Ovary (tissue), 3 donors: Measurements from ENCODE around the gene TMEM128.

Experiments used
- POLR2A ChIP-seq: fragments of 450-650 bp; IDR thresholded peaks from one replicate; pipeline ENCODE4 v1.6.1; 2017; ENCODE audit warnings: antibody characterized with exemption, mild to moderate bottlenecking, moderate library complexity
- TF ChIP-seq, protein P1 (sequence below), 3 donors: fragments of 450-650 bp in 2 of 3; fragments of 200-600 bp in 1 of 3; IDR thresholded peaks; one replicate each; pipeline versions ENCODE4 v1.5.1 to v1.8.0; 2016 to 2022; ENCODE audit warnings: antibody characterized with exemption in 3 of 3, mild to moderate bottlenecking in 1 of 3
- donor health status: DM: no; HTN: no; CAD: no.

DNA sequence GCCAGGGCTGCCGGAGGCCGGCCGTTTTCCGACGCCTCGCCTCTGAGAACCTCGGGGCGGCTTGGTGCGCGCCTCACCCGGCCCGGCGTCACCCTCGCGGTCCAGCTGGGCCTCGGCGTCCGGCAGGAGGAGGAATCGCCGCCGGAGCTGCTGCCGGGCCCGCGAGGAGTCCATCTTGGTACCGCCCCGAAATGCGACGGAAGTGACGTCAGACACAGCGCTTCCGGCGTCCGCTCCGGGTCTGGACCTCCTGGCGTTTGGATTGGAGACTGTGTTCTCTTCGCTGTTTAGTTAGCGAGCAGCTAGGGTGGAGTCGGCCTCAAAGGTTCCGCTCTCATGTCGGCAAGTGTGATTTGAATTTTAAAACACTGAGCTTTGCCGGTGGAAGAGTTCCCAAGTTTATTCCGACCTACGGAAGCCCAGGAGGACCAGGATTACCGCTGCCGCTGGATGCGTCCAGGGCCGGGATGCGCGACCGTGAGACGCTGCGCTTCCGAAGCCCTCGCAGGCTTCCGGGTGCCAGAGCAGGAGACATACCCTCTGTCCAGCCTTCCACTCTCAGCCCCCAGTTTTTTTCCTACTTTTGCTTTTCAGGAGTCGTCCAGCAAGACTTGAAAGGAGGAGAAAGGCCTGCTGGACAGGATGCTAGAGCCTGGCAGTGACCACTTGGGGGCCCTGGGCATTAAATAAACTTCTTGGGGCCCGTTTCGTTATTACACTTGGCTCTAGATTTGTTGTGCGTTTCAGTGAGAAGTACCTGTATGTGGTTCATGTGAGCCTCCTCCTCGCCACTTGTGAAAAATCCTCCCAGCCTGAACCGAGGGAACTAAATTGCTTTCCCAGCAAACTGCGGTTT, at the start of gene TMEM128:
- peak; percentile 80 for TF ChIP-seq POLR2A
- TF ChIP-seq, protein P1, sequence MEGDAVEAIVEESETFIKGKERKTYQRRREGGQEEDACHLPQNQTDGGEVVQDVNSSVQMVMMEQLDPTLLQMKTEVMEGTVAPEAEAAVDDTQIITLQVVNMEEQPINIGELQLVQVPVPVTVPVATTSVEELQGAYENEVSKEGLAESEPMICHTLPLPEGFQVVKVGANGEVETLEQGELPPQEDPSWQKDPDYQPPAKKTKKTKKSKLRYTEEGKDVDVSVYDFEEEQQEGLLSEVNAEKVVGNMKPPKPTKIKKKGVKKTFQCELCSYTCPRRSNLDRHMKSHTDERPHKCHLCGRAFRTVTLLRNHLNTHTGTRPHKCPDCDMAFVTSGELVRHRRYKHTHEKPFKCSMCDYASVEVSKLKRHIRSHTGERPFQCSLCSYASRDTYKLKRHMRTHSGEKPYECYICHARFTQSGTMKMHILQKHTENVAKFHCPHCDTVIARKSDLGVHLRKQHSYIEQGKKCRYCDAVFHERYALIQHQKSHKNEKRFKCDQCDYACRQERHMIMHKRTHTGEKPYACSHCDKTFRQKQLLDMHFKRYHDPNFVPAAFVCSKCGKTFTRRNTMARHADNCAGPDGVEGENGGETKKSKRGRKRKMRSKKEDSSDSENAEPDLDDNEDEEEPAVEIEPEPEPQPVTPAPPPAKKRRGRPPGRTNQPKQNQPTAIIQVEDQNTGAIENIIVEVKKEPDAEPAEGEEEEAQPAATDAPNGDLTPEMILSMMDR (IDR thresholded peaks at IDR 0.05), result peak in 2 of 3 donors; percentile 27 to 34
